Adrenal gland (tissue), 5 donors: ENCODE measurements around the gene ESR2.

Source experiments
- POLR2A ChIP-seq, 2 donors: fragments of 450-650 bp; IDR thresholded peaks; one replicate each; pipeline ENCODE4 v1.6.1; 2017; ENCODE audit warnings: antibody characterized with exemption in 2 of 2, mild to moderate bottlenecking in 2 of 2, moderate library complexity in 1 of 2
- TF ChIP-seq, protein P1 (sequence below), 6 experiments: fragments of 450-650 bp in 4 of 6; fragments of 200-600 bp in 2 of 6; sonication (generic) in 1 of 6; IDR thresholded peaks; 1 replicate in 5 of 6; 2 replicates in 1 of 6; pipeline versions ENCODE4 v1.5.1 to v1.8.0; 2016 to 2021; ENCODE audit warnings: antibody characterized with exemption in 6 of 6, mild to moderate bottlenecking in 2 of 6, moderate library complexity in 1 of 6
- donor health status: DM: no; HTN: no; CAD: no.

- TF ChIP-seq, protein P1, sequence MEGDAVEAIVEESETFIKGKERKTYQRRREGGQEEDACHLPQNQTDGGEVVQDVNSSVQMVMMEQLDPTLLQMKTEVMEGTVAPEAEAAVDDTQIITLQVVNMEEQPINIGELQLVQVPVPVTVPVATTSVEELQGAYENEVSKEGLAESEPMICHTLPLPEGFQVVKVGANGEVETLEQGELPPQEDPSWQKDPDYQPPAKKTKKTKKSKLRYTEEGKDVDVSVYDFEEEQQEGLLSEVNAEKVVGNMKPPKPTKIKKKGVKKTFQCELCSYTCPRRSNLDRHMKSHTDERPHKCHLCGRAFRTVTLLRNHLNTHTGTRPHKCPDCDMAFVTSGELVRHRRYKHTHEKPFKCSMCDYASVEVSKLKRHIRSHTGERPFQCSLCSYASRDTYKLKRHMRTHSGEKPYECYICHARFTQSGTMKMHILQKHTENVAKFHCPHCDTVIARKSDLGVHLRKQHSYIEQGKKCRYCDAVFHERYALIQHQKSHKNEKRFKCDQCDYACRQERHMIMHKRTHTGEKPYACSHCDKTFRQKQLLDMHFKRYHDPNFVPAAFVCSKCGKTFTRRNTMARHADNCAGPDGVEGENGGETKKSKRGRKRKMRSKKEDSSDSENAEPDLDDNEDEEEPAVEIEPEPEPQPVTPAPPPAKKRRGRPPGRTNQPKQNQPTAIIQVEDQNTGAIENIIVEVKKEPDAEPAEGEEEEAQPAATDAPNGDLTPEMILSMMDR (IDR thresholded peaks at IDR 0.05) = no peak
- TF ChIP-seq POLR2A (IDR thresholded peaks at IDR 0.05) = no peak
These were observed 84.6 kb downstream of the ESR2 start for GRCh38 chr14:64209444-64210131.
